Omental fat pad (tissue), 4 donors: ENCODE data around the gene SRM. TPM values are rescaled to one million over a fixed set of nuclear protein-coding genes. Genes with fewer than 3 reads are reported as not detected.
A peak's percentile ranks its signal among the peaks of the same experiment; 100 is the strongest.

Experiments
- ATAC-seq: fragments of 150-250 bp; one replicate; pipeline ENCODE4 v1.9.1; 2016; ENCODE audit warnings: mild to moderate bottlenecking, moderate library complexity; ENCODE audit not compliant: low FRiP score
- DNase-seq: peaks from one replicate; pipeline ENCODE4 v3.0.0-alpha.2; 2019; ENCODE audit warnings: low spot score
- total RNA-seq, 4 donors: library from RNA; depleted of rRNA; stranded (reverse); fragments of >200 nt; gene quantifications; one replicate each; pipeline ENCODE4 v1.1.0, GENCODE V29; 2016
- TF ChIP-seq, protein P1 (sequence below), 3 donors: fragments of 450-650 bp; IDR thresholded peaks; one replicate each; pipeline ENCODE4 v1.5.1; 2016 to 2017; ENCODE audit warnings: antibody characterized with exemption in 3 of 3, mild to moderate bottlenecking in 3 of 3, moderate library complexity in 2 of 3

SRM gene
- total RNA-seq, 4 donors from 2014 or later: 37.5 to 143 (median 53.8) TPM

DNA sequence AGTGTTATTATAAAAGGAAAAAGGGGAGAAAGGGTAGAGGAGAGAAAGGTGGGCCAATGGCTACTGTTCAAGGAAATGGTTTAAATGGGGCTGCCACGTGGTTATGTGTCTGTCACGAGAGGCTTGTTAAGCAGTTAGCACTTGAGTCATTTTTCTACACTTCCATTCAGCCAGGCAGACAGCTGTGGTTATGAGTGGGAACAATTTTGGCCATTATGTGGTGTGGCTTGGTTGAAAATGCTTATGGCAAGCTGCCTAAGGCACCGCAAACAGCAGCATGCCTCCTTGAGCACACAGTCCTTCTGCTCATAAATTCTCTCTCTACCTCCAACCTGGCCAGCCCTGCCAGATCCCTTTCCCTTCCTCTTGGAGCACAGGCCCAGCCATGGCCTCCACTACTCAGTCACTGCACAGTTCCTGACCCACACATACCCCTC, 3.2 kb upstream of the SRM start:
- TF ChIP-seq, protein P1, sequence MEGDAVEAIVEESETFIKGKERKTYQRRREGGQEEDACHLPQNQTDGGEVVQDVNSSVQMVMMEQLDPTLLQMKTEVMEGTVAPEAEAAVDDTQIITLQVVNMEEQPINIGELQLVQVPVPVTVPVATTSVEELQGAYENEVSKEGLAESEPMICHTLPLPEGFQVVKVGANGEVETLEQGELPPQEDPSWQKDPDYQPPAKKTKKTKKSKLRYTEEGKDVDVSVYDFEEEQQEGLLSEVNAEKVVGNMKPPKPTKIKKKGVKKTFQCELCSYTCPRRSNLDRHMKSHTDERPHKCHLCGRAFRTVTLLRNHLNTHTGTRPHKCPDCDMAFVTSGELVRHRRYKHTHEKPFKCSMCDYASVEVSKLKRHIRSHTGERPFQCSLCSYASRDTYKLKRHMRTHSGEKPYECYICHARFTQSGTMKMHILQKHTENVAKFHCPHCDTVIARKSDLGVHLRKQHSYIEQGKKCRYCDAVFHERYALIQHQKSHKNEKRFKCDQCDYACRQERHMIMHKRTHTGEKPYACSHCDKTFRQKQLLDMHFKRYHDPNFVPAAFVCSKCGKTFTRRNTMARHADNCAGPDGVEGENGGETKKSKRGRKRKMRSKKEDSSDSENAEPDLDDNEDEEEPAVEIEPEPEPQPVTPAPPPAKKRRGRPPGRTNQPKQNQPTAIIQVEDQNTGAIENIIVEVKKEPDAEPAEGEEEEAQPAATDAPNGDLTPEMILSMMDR (IDR thresholded peaks at IDR 0.05): no peak
- ATAC-seq (no peak), DNase-seq (no peak)

GRCh38 chr1:11061652-11062365, 2.0 kb upstream of the SRM start:
- ATAC-seq (no peak), DNase-seq (no peak)
- TF ChIP-seq, protein P1 (IDR thresholded peaks at IDR 0.05): no peak

- TF ChIP-seq, protein P1 (IDR thresholded peaks at IDR 0.05): no peak
- no peak for DNase-seq
- peak; percentile 9 for ATAC-seq
Measured at GRCh38 chr1:11059155-11059967, 457 bp downstream of the SRM start.

- no peak for DNase-seq
- ATAC-seq: no peak
- TF ChIP-seq, protein P1 (IDR thresholded peaks at IDR 0.05): no peak
Measured at GRCh38 chr1:11058595-11059154, 1.1 kb downstream of the SRM start.

DNA sequence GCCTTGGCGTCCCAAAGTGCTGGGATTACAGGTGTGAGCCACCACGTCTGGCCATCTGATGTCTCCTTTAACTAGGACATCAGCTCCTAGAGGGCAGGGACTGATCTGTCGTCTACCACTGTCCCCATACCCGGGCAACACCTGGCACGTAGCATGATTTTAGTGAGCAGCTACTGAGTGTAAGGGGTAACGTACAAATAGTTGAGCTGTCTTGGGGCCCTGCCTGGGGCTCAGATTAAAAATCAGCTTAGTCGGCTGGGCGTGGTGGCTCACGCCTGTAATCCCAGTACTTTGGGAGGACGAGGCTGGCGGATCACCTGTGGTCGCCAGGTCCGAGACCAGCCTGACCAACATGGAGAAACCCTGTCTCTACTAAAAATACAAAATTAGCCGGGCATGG, 1.8 kb downstream of the SRM start:
- DNase-seq: no peak
- TF ChIP-seq, protein P1 (IDR thresholded peaks at IDR 0.05): no peak
- no peak for ATAC-seq

DNA sequence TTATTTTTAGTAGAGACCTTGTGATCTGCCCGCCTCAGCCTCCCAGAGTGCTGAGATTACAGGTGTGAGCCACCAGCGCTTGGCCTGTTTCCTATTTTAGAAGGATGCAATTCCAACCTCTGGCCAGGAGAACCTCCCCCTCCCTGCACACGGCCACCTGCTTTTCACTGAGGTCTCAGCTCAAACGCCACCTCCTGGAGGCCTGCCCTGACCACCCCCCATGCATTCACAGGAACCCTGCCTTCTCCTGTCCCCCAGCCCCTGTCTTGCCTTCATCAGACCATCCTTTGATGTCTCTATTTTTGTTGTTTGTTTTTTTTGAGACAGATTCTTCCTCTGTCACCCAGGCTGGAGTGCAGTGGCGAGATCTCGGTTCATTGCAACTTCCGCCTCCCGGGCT, 2.3 kb downstream of the SRM start:
- TF ChIP-seq, protein P1 (IDR thresholded peaks at IDR 0.05): no peak
- DNase-seq: no peak
- ATAC-seq: no peak
